Measurements from ENCODE around the gene BRAP. TPM values are rescaled to one million over a fixed set of nuclear protein-coding genes. Genes with fewer than 3 reads are reported as not detected.
"Not testable (repeated sequence)": the region's sequence is repeated elsewhere in the genome, so short reads cannot be mapped to it uniquely, and the experiment has no call there.

Gene BRAP
- total RNA-seq, 1 donor from 2014 or later: 20.0 TPM

DNA sequence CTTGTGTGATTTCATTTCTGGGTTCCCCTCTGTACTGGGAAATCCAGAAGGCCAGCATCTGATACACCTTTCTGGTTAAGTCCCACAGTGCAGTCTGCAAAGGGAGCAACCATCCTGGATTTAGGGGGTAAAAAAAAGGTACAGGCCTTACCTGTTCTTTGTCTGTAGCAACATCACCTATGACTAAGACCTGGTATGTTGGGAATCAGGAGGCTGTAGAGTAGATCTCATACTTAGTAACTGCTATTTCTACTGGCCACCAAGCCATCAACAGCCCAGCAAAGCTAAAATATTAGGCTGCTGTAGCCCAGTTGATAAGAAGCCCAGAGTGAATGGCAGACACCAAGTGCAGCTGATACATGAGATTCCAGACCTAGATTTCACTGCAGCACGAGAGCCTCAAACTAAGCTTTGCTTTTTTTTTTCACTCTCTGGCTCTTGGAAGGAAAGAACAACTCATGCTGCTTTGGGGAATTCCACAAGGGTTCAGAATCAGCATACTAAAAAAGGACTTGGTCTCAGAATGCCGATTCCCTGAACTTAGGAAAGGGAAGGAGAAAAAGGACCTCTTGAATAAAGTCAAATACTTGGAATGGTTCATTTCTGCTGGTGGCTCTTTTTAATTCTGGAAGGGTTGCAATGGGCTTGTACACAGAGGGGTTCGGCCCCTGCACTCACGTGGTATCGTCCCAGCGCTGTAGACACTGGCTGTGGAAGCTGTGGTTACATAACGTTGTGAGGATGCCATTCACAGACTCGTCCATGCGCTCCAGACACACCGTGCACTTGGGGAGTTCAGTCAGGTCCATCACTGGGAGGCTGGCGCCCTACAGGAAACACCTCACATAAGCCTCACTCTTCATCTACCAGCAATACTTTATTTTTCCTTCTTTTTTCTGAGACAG lies 20.5 kb downstream of the BRAP start:
- Mint-ChIP-seq H3K9me3 (no peaks in the 10 kb centered on the region), H3K27me3 (ENCODE audit: low read depth) (no peaks in the 10 kb centered on the region), H3K4me1 (no peaks in the 10 kb centered on the region), H3K27ac (ENCODE audit: unreplicated experiment) (no peak overlapping the region), H3K36me3 (ENCODE audit: low read depth) (no peaks in the 10 kb centered on the region), H3K4me3 (no peak overlapping the region)
- TF ChIP-seq, protein P1, sequence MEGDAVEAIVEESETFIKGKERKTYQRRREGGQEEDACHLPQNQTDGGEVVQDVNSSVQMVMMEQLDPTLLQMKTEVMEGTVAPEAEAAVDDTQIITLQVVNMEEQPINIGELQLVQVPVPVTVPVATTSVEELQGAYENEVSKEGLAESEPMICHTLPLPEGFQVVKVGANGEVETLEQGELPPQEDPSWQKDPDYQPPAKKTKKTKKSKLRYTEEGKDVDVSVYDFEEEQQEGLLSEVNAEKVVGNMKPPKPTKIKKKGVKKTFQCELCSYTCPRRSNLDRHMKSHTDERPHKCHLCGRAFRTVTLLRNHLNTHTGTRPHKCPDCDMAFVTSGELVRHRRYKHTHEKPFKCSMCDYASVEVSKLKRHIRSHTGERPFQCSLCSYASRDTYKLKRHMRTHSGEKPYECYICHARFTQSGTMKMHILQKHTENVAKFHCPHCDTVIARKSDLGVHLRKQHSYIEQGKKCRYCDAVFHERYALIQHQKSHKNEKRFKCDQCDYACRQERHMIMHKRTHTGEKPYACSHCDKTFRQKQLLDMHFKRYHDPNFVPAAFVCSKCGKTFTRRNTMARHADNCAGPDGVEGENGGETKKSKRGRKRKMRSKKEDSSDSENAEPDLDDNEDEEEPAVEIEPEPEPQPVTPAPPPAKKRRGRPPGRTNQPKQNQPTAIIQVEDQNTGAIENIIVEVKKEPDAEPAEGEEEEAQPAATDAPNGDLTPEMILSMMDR (conservative IDR thresholded peaks at IDR 0.05): no peak
- no peak for DNase-seq (ENCODE audit: low read depth, low spot score)

DNA sequence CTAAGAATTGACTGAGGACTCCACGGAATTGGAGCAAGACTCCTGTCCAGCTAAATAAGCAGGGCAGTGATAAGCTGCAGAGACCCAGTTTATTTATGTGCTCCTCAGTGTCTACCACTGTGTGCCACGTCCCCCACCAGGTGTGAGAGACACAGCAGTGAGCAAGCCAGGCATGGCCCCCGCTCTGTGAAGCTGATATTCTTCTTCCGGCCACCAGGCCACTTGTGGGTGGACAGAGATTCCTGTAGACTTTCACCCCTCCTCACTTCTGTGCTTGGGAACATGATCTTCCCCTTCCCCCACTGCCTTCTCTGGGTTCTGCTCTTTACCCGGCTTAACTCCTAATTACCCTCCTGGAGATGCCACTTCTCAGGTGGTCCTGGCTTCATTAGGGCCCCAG lies 21.3 kb downstream of the BRAP start:
- Mint-ChIP-seq H3K4me3 (no peak overlapping the region), H3K9me3 (no peaks in the 10 kb centered on the region), H3K36me3 (ENCODE audit: low read depth) (no peaks in the 10 kb centered on the region), H3K27me3 (ENCODE audit: low read depth) (no peaks in the 10 kb centered on the region), H3K4me1 (no peaks in the 10 kb centered on the region), H3K27ac (ENCODE audit: unreplicated experiment) (no peak overlapping the region)
- DNase-seq (ENCODE audit: low read depth, low spot score): no peak
- TF ChIP-seq, protein P1 (conservative IDR thresholded peaks at IDR 0.05): no peak

GRCh38 chr12:111656016-111656415 lies 29.7 kb downstream of the BRAP start:
- H3K4me3 Mint-ChIP-seq: no peak overlapping the region
- H3K4me1 Mint-ChIP-seq: no peaks in the 10 kb centered on the region
- TF ChIP-seq, protein P1 (conservative IDR thresholded peaks at IDR 0.05): no peak
- H3K27me3 Mint-ChIP-seq (ENCODE audit: low read depth): no peaks in the 10 kb centered on the region
- H3K9me3 Mint-ChIP-seq: no peaks in the 10 kb centered on the region
- peaks cover 11% of the 10 kb centered on the region for H3K36me3 Mint-ChIP-seq (ENCODE audit: low read depth)
- no peak for DNase-seq (ENCODE audit: low read depth, low spot score)
- H3K27ac Mint-ChIP-seq (ENCODE audit: unreplicated experiment): no peak overlapping the region

DNA sequence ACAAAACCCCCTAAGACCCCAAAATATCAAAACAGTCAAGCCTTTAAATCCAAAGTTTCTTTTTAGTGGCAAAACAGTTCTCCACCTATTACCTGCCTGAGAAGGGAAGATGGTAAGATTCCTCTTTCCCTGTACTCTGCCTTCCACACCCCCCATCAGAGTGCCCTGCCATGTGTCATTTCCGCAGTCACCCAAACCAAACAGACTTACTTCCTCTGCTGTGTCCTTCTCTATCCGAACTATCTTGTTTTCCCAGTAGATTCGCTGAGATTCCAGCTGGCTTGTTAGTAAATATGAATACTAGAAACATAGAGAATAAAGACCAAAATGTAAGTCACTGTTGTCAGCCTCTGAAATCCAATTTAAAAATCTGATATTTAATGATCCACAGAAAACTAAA lies 30.4 kb downstream of the BRAP start:
- H3K36me3 Mint-ChIP-seq (ENCODE audit: low read depth): peaks cover 11% of the 10 kb centered on the region

GRCh38 chr12:111653596-111653995 lies 32.2 kb downstream of the BRAP start:
- H3K27ac Mint-ChIP-seq (ENCODE audit: unreplicated experiment): no peak overlapping the region
- no peaks in the 10 kb centered on the region for H3K4me1 Mint-ChIP-seq
- H3K36me3 Mint-ChIP-seq (ENCODE audit: low read depth): peaks cover 6% of the 10 kb centered on the region
- no peak for DNase-seq (ENCODE audit: low read depth, low spot score)
- H3K27me3 Mint-ChIP-seq (ENCODE audit: low read depth): no peaks in the 10 kb centered on the region
- no peak overlapping the region for H3K4me3 Mint-ChIP-seq
- TF ChIP-seq, protein P1 (conservative IDR thresholded peaks at IDR 0.05): no peak
- H3K9me3 Mint-ChIP-seq: no peaks in the 10 kb centered on the region

More for the DNA sequence above, 30.4 kb downstream of the BRAP start:
- TF ChIP-seq, protein P1 (conservative IDR thresholded peaks at IDR 0.05): no peak
- H3K4me3 Mint-ChIP-seq: no peak overlapping the region
- H3K27ac Mint-ChIP-seq (ENCODE audit: unreplicated experiment): no peak overlapping the region
- H3K27me3 Mint-ChIP-seq (ENCODE audit: low read depth): no peaks in the 10 kb centered on the region
- no peaks in the 10 kb centered on the region for H3K9me3 Mint-ChIP-seq
- DNase-seq (ENCODE audit: low read depth, low spot score): no peak
- H3K4me1 Mint-ChIP-seq: no peaks in the 10 kb centered on the region

DNA sequence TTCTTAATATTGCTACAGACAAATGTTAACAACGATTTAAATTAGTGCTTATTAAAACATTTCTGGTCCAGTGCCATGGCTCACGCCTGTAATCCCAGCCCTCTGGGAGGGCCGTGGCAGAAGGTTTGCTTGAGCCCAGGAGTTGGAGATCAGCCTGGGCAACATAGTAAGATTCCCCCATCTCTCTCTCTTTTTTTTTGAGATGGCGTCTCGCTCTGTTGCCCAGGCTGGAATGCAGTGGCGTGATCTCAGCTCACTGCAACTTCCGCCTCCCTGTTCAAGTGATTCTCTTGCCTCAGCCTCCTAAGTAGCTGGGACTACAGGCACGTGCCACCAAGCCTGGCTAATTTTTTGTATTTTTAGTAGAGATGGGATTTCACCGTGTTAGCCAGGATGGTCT lies 33.2 kb downstream of the BRAP start:
- not testable (repeated sequence) for H3K36me3 Mint-ChIP-seq (ENCODE audit: low read depth); DNase-seq (ENCODE audit: low read depth, low spot score); H3K4me3 Mint-ChIP-seq; H3K4me1 Mint-ChIP-seq; H3K9me3 Mint-ChIP-seq; H3K27me3 Mint-ChIP-seq (ENCODE audit: low read depth); H3K27ac Mint-ChIP-seq (ENCODE audit: unreplicated experiment)

Data from neural crest cell (in vitro differentiated cells).